Nephron progenitor cell (in vitro differentiated cells): ENCODE data around the gene RDH16.

Experiments used
- DNase-seq: peaks from one replicate; pipeline ENCODE4 v3.0.0; 2021
- H3K27ac Mint-ChIP-seq: 2 replicates; pipeline ENCODE4 v1.8.0; 2021; ENCODE audit warnings: mild to moderate bottlenecking, moderate library complexity, mixed read lengths
- H3K27me3 Mint-ChIP-seq: 2 replicates; pipeline ENCODE4 v1.8.0; 2021; ENCODE audit warnings: mild to moderate bottlenecking, low read depth, mixed read lengths; ENCODE audit not compliant: poor library complexity
- H3K36me3 Mint-ChIP-seq: 2 replicates; pipeline ENCODE4 v1.8.0; 2021; ENCODE audit warnings: low read depth, mixed read lengths
- H3K4me1 Mint-ChIP-seq: 2 replicates; pipeline ENCODE4 v1.8.0; 2021; ENCODE audit warnings: mixed read lengths
- H3K4me3 Mint-ChIP-seq: 2 replicates; pipeline ENCODE4 v1.8.0; 2021; ENCODE audit warnings: mild to moderate bottlenecking, moderate library complexity, mixed read lengths
- H3K9me3 Mint-ChIP-seq: 2 replicates; pipeline ENCODE4 v1.8.0; 2021; ENCODE audit warnings: mild to moderate bottlenecking, moderate library complexity, mixed read lengths
- CTCF ChIP-seq: fragments of 200-600 bp; sonication (generic); IDR thresholded peaks from 2 replicates; pipeline ENCODE4 v1.5.0; 2021; ENCODE audit warnings: antibody characterized with exemption

Gene RDH16

GRCh38 chr12:56995930-56996496 is 38.6 kb upstream of the RDH16 start:
- no peak for DNase-seq

GRCh38 chr12:56995201-56995929 is 38.0 kb upstream of the RDH16 start:
- Mint-ChIP-seq H3K9me3 (no peaks in the 10 kb centered on the region), H3K27me3 (peaks cover 3% of the 10 kb centered on the region), H3K4me3 (no peak overlapping the region), H3K36me3 (peaks cover 40% of the 10 kb centered on the region), H3K27ac (no peak overlapping the region), H3K4me1 (peaks cover 36% of the 10 kb centered on the region)
- DNase-seq = no peak
- TF ChIP-seq CTCF = no peak

More at GRCh38 chr12:56995930-56996496, 38.6 kb upstream of the RDH16 start:
- Mint-ChIP-seq H3K36me3 (peaks cover 43% of the 10 kb centered on the region), H3K4me1 (peaks cover 43% of the 10 kb centered on the region), H3K27ac (peak overlapping the region; percentile 83), H3K4me3 (no peak overlapping the region), H3K27me3 (peaks cover 3% of the 10 kb centered on the region), H3K9me3 (no peaks in the 10 kb centered on the region)
- no peak for TF ChIP-seq CTCF

GRCh38 chr12:56994231-56994746 is 36.9 kb upstream of the RDH16 start:
- no peak for DNase-seq
- Mint-ChIP-seq H3K4me3 (no peak overlapping the region), H3K4me1 (peaks cover 27% of the 10 kb centered on the region), H3K27ac (no peak overlapping the region), H3K9me3 (no peaks in the 10 kb centered on the region), H3K36me3 (peaks cover 29% of the 10 kb centered on the region), H3K27me3 (peaks cover 3% of the 10 kb centered on the region)
- no peak for TF ChIP-seq CTCF

GRCh38 chr12:56993346-56993745 is 35.9 kb upstream of the RDH16 start:
- H3K27ac Mint-ChIP-seq = no peak overlapping the region

GRCh38 chr12:56991319-56992246 is 34.2 kb upstream of the RDH16 start:
- H3K4me1 Mint-ChIP-seq = peaks cover 13% of the 10 kb centered on the region
- peaks cover 9% of the 10 kb centered on the region for H3K36me3 Mint-ChIP-seq
- H3K27me3 Mint-ChIP-seq = peaks cover 3% of the 10 kb centered on the region
- TF ChIP-seq CTCF = no peak
- H3K9me3 Mint-ChIP-seq = no peaks in the 10 kb centered on the region
- DNase-seq = no peak
- no peak overlapping the region for H3K4me3 Mint-ChIP-seq
- peak overlapping the region; percentile 40 for H3K27ac Mint-ChIP-seq

More at GRCh38 chr12:56993346-56993745, 35.9 kb upstream of the RDH16 start:
- DNase-seq = no peak
- TF ChIP-seq CTCF = no peak
- Mint-ChIP-seq H3K4me3 (no peak overlapping the region), H3K9me3 (no peaks in the 10 kb centered on the region), H3K27me3 (peaks cover 3% of the 10 kb centered on the region), H3K36me3 (peaks cover 19% of the 10 kb centered on the region), H3K4me1 (peaks cover 23% of the 10 kb centered on the region)
